Measurements from ENCODE around the gene TRAPPC6A.

TRAPPC6A gene

DNA sequence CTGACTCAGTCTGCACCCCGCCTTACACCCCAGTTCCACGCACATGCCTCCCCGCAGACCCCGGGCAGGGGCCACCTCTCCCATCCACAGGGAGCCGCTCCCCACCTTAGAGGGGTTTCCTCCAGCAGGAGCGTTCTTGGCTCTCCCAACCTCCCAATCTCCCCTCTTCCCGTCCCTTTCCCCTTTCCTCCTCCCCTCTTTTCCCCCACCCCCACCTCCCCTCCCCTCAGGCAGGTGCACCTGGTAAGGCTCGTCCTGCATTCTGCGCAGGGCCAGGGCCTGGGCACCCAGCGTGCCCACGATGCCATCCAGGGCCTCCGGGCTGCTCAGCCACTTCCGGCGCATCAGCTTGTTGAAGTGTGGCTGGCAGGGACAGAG, 39.9 kb upstream of the TRAPPC6A start:
- TF ChIP-seq CTCF (IDR thresholded peaks at IDR 0.05; ENCODE audit: insufficient read depth, low read length, missing control alignments): no peak
- no peak for DNase-seq (ENCODE audit: low read depth, low spot score)
- no peak overlapping the region for H3K4me3 ChIP-seq (ENCODE audit: low read depth, low read length)
- ChIA-PET POLR2A (no interaction called here), CTCF (no interaction called here)

- DNase-seq (ENCODE audit: low read depth, low spot score): no peak
- ChIA-PET POLR2A (interaction anchor here (0.6 kb wide), 1 partner anchor 23 kb away, joined by 3 read pairs; no protein-coding TSS in a partner anchor), CTCF (no interaction called here)
- H3K4me3 ChIP-seq (ENCODE audit: low read depth, low read length): no peak overlapping the region
- TF ChIP-seq CTCF (IDR thresholded peaks at IDR 0.05; ENCODE audit: insufficient read depth, low read length, missing control alignments): no peak
Measured at GRCh38 chr19:45217193-45217956, 39.3 kb upstream of the TRAPPC6A start.

DNA sequence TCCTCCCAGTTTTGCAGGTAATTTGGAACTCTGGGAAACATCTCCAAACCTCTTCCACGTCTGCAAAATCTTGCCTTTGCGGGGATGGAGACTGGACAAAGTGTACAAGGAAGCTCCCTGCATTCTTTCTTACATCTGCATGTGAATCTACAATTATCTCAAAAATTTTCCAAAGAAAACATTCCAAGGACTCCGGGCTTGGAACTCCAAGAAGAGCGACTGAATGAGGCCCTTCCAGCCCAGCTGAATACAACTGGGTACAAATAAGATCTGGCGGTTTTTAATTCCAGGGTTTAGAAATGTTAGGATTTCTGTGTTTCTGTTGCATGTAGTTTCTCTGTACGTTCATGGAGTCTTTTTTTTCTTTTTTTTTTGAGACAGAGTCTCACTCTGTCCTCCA, 38.6 kb upstream of the TRAPPC6A start:
- no peak for DNase-seq (ENCODE audit: low read depth, low spot score)
- TF ChIP-seq CTCF (IDR thresholded peaks at IDR 0.05; ENCODE audit: insufficient read depth, low read length, missing control alignments): no peak
- ChIA-PET POLR2A (no interaction called here), CTCF (interaction anchor here (0.6 to 0.8 kb wide), 2 partner anchors 123 to 435 kb away, joined by 3 to 4 read pairs; no protein-coding TSS in a partner anchor)
- no peak overlapping the region for H3K4me3 ChIP-seq (ENCODE audit: low read depth, low read length)

DNA sequence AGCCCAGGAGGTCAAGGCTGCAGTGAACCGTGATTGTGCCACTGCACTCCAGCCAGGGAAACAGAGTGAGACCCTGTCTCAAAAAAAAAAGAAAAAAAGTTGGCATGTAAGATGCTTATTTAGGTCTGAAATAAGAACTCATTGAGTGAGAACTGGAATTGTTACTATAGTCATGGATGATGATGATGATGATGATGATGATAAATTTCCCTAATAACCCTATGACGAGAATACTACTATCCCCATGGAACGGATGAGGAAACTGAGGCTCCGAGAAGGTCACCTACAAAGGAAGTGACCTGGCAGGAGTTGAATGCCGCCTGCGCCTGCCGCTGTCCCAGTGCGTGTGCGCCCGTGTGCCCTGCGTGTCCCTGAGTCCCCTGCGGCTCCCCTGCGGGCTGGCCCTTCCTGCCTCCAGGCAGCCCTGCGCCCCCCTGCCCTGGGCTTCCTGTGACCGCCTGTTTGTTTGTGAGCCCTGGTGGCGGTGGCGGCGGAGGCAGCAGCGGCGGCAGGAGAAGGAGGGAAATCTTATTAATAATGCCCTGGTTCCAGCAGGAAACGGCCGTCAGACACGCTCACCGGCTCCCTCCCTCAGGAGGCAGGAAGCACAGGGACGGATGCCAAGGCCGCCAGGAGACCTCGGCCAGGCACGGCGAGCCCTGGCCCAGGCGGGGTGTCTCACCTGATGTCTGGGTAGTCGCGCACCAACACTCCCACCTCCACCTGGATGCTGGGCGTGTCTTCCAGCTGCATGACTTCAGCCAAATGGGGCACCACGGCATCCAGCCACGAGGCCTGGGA, 37.6 kb upstream of the TRAPPC6A start:
- ChIA-PET POLR2A (no interaction called here), CTCF (interaction anchor here (1.0 kb wide), 1 partner anchor 32 kb away, joined by 3 read pairs; no protein-coding TSS in a partner anchor)
- H3K4me3 ChIP-seq (ENCODE audit: low read depth, low read length): no peak overlapping the region
- no peak for DNase-seq (ENCODE audit: low read depth, low spot score)
- no peak for TF ChIP-seq CTCF (IDR thresholded peaks at IDR 0.05; ENCODE audit: insufficient read depth, low read length, missing control alignments)

GRCh38 chr19:45213031-45213430, 35.0 kb upstream of the TRAPPC6A start:
- H3K4me3 ChIP-seq (ENCODE audit: low read depth, low read length): no peak overlapping the region
- no peak for DNase-seq (ENCODE audit: low read depth, low spot score)
- no peak for TF ChIP-seq CTCF (IDR thresholded peaks at IDR 0.05; ENCODE audit: insufficient read depth, low read length, missing control alignments)
- POLR2A ChIA-PET: no interaction called here
- CTCF ChIA-PET: interaction anchor here (1.3 kb wide), 1 partner anchor 12 kb away, joined by 4 read pairs; no protein-coding TSS in a partner anchor

DNA sequence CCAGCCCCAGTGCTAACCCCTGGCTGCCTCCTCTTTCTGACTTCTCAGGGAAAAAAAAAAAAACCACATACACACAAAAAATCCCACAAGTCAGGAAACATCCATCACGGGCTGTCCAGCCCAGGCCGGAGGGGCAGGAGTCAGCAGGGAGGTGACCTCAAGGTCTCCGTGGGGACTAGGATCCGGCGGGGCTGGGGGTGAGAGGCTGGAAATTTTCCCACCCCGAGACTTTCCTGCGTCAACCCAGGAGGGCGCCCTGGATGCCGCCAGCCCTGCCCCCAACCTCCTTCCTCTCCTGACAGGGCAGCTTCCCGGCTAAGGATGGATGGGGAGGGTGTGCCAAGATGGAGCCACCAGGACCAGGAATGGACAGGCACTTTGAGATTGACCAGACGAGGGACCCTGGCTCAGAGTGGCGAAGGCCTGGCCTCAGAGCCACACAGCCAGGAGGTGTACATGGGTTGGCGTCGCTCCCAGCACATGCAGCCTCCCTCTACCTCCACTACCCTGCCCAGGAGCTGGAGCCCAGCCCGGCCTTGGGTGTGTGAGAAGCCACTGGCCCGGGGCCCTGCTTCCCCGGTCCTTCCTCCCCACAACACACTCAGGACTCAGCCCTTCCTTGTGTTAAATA, 33.8 kb upstream of the TRAPPC6A start:
- DNase-seq (ENCODE audit: low read depth, low spot score): no peak
- no peak for TF ChIP-seq CTCF (IDR thresholded peaks at IDR 0.05; ENCODE audit: insufficient read depth, low read length, missing control alignments)
- CTCF ChIA-PET: no interaction called here
- POLR2A ChIA-PET: no interaction called here
- no peak overlapping the region for H3K4me3 ChIP-seq (ENCODE audit: low read depth, low read length)
